Brain microvascular endothelial cell (primary cell): ENCODE data around the gene RPL7A.

Experiments used
- DNase-seq: peaks from one replicate; pipeline ENCODE4 v3.0.0-alpha.2; 2020
- H3K27ac ChIP-seq: fragments of 250-450 bp; sonication (Bioruptor Pico); 2 replicates; pipeline ENCODE4 v1.5.1; 2020; ENCODE audit warnings: mild to moderate bottlenecking, moderate library complexity
- H3K27me3 ChIP-seq: fragments of 250-450 bp; sonication (Bioruptor Pico); replicated peaks from 2 replicates; pipeline ENCODE4 v1.5.1; 2020; ENCODE audit warnings: mild to moderate bottlenecking
- H3K36me3 ChIP-seq: fragments of 250-450 bp; sonication (Bioruptor Pico); replicated peaks from 2 replicates; pipeline ENCODE4 v1.5.1; 2020; ENCODE audit warnings: mild to moderate bottlenecking
- H3K4me3 ChIP-seq: 2 replicates; pipeline ENCODE4 v1.5.1; 2011; ENCODE audit warnings: low read depth, mild to moderate bottlenecking, control low read depth, low read length, moderate library complexity
- in situ Hi-C: cut with HindIII; loops from 2 replicates; pipeline ENCODE4 v1.10.0; 2017; ENCODE audit warnings: low sequenced_read_pairs, low pct_ligation_motif_present
- TF ChIP-seq, protein P1 (sequence below): IDR thresholded peaks from 2 replicates; pipeline ENCODE4 v1.5.1; 2011; ENCODE audit warnings: low read depth, mild to moderate bottlenecking, moderate library complexity, low read length, control low read depth, inconsistent platforms; ENCODE audit errors: missing control alignments

Gene RPL7A

GRCh38 chr9:133359399-133360175 lies 11.6 kb downstream of the RPL7A start:
- no peak overlapping the region for H3K4me3 ChIP-seq

GRCh38 chr9:133360400-133361393 lies 12.7 kb downstream of the RPL7A start:
- Histone ChIP-seq H3K4me3 (no peak overlapping the region), H3K27me3 (no peaks in the 10 kb centered on the region), H3K36me3 (peaks cover 51% of the 10 kb centered on the region), H3K27ac (no peak overlapping the region)
- TF ChIP-seq, protein P1, sequence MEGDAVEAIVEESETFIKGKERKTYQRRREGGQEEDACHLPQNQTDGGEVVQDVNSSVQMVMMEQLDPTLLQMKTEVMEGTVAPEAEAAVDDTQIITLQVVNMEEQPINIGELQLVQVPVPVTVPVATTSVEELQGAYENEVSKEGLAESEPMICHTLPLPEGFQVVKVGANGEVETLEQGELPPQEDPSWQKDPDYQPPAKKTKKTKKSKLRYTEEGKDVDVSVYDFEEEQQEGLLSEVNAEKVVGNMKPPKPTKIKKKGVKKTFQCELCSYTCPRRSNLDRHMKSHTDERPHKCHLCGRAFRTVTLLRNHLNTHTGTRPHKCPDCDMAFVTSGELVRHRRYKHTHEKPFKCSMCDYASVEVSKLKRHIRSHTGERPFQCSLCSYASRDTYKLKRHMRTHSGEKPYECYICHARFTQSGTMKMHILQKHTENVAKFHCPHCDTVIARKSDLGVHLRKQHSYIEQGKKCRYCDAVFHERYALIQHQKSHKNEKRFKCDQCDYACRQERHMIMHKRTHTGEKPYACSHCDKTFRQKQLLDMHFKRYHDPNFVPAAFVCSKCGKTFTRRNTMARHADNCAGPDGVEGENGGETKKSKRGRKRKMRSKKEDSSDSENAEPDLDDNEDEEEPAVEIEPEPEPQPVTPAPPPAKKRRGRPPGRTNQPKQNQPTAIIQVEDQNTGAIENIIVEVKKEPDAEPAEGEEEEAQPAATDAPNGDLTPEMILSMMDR, result no peak
- no peak for DNase-seq
- in situ Hi-C loops, result no loop called here

More at GRCh38 chr9:133359399-133360175, 11.6 kb downstream of the RPL7A start:
- in situ Hi-C loops, result no loop called here
- Histone ChIP-seq H3K36me3 (peaks cover 41% of the 10 kb centered on the region), H3K27ac (no peak overlapping the region), H3K27me3 (no peaks in the 10 kb centered on the region)
- TF ChIP-seq, protein P1, result peak; percentile 45
- no peak for DNase-seq

DNA sequence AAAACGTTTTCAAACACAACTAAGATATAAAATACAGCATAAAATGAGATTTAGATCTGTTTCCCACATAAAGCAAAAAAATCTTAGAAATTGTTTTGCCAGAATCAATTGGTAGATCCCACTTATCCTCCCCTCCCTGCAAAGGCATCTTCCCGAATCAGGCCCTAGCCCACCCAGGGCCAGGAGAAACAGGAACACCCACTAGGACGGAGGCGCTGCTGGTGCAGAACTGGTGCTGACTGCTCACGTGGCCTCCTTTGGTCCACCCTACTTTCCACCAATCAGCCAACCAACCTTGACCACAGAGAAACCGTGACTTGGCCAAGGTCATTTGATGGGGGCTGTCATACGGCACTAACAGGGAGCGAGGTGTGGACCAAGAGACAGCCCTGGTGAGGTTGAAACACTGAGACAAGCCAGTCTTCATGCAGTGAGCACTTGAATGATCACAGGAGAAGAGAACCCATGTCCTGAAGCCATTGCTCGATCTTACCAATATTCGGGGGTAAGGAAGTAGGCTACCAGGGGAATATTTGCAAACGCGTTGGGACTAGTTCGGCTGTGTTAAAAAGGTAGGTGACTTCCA lies 13.6 kb downstream of the RPL7A start:
- H3K27me3 ChIP-seq, result no peaks in the 10 kb centered on the region
- no peak for DNase-seq
- in situ Hi-C loops, result no loop called here
- no peak overlapping the region for H3K27ac ChIP-seq
- H3K36me3 ChIP-seq, result peaks cover 60% of the 10 kb centered on the region
- no peak overlapping the region for H3K4me3 ChIP-seq
- TF ChIP-seq, protein P1, result no peak

- TF ChIP-seq, protein P1, result no peak
- Histone ChIP-seq H3K4me3 (no peak overlapping the region), H3K27me3 (no peaks in the 10 kb centered on the region), H3K36me3 (peaks cover 69% of the 10 kb centered on the region), H3K27ac (no peak overlapping the region)
- in situ Hi-C loops, result no loop called here
- no peak for DNase-seq
Observed at GRCh38 chr9:133362359-133363044, 14.5 kb downstream of the RPL7A start.

- Histone ChIP-seq H3K36me3 (peaks cover 83% of the 10 kb centered on the region), H3K27me3 (no peaks in the 10 kb centered on the region), H3K4me3 (no peak overlapping the region), H3K27ac (no peak overlapping the region)
- TF ChIP-seq, protein P1, result no peak
- in situ Hi-C loops, result no loop called here
- DNase-seq, result no peak
Observed at GRCh38 chr9:133366435-133366834, 18.4 kb downstream of the RPL7A start.
